Measurements from ENCODE around the gene TFB2M. TPM values are rescaled to one million over a fixed set of nuclear protein-coding genes. Genes with fewer than 3 reads are reported as not detected.

Gene TFB2M
- total RNA-seq, 4 donors from 2014 or later = 9.1 to 12.9 (median 11.4) TPM

DNA sequence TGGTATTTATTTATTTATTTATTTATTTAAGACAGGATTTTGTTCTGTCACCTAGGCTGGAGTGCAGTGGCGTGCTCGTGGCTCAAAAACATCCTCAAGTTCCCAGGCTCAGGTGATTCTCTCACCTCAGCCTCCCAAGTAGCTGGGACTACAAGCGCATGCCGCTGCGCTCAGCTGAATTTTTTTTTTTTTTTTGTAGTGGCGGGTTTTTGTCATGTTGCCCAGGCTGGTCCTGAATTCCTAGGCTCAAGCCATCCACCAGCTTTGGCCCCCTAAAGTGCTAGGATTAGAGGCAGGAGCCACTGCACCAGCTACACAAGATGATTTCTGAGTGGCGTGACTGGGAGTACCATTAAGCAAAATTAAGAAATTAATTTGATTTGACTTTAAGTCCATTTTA is 31.9 kb upstream of the TFB2M start:
- Histone ChIP-seq H3K9me3 (no peaks in the 10 kb centered on the region), H3K4me3 (no peak overlapping the region), H3K27ac (replicated peaks in 1 of 4) (peak overlapping the region; percentile 67 to 82 (median 76)), H3K4me1 (peaks cover 36 to 93% (median 81%) of the 10 kb centered on the region in 4 donors), H3K36me3 (peaks cover 0 to 18% (median 0%) of the 10 kb centered on the region in 4 donors), H3K27me3 (no peaks in the 10 kb centered on the region)
- intact Hi-C loops (cut with DNase I) = no loop called here
- DNase-seq (ENCODE audit: extremely low spot score) = no peak
- 81% methylated on average over 7 of the region's 7 CpGs for WGBS
- TF ChIP-seq POLR2AphosphoS5 (IDR thresholded peaks at IDR 0.05) = no peak
- TF ChIP-seq, protein P1, sequence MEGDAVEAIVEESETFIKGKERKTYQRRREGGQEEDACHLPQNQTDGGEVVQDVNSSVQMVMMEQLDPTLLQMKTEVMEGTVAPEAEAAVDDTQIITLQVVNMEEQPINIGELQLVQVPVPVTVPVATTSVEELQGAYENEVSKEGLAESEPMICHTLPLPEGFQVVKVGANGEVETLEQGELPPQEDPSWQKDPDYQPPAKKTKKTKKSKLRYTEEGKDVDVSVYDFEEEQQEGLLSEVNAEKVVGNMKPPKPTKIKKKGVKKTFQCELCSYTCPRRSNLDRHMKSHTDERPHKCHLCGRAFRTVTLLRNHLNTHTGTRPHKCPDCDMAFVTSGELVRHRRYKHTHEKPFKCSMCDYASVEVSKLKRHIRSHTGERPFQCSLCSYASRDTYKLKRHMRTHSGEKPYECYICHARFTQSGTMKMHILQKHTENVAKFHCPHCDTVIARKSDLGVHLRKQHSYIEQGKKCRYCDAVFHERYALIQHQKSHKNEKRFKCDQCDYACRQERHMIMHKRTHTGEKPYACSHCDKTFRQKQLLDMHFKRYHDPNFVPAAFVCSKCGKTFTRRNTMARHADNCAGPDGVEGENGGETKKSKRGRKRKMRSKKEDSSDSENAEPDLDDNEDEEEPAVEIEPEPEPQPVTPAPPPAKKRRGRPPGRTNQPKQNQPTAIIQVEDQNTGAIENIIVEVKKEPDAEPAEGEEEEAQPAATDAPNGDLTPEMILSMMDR (IDR thresholded peaks at IDR 0.05) = no peak
- TF ChIP-seq POLR2A (IDR thresholded peaks at IDR 0.05; ENCODE audit: low read depth) = no peak
- no peak for TF ChIP-seq EP300 (IDR thresholded peaks at IDR 0.05)

DNA sequence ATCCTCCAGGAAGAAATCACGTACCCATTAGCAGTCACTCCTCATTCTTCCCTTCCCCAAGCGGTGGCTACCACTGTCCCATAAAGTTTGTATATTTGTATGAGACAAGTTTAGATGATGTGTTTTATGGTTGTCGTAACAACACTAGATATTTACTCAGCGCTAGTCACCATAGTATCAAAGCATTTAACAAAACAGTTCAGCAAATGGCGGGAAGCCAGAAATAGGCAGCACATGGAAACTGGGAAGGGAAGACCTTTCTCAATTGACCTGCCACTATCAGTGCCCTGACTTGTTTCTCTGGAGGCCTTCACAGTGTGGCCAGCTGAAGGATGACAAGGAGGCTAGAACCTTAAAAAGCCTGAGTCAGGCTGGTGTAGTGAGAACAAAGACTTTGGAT is 31.3 kb upstream of the TFB2M start:
- Histone ChIP-seq H3K27me3 (no peaks in the 10 kb centered on the region), H3K36me3 (peaks cover 0 to 19% (median 2%) of the 10 kb centered on the region in 4 donors), H3K4me3 (no peak overlapping the region), H3K9me3 (no peaks in the 10 kb centered on the region), H3K4me1 (peaks cover 41 to 95% (median 84%) of the 10 kb centered on the region in 4 donors), H3K27ac (replicated peaks in 1 of 4) (peak overlapping the region; percentile 67 to 82 (median 76))
- DNase-seq (ENCODE audit: extremely low spot score) = no peak
- 30% methylated on average over 5 of the region's 5 CpGs for WGBS
- peak; percentile 69 for TF ChIP-seq POLR2AphosphoS5 (IDR thresholded peaks at IDR 0.05)
- TF ChIP-seq, protein P1 (IDR thresholded peaks at IDR 0.05) = no peak
- intact Hi-C loops (cut with DNase I) = no loop called here

DNA sequence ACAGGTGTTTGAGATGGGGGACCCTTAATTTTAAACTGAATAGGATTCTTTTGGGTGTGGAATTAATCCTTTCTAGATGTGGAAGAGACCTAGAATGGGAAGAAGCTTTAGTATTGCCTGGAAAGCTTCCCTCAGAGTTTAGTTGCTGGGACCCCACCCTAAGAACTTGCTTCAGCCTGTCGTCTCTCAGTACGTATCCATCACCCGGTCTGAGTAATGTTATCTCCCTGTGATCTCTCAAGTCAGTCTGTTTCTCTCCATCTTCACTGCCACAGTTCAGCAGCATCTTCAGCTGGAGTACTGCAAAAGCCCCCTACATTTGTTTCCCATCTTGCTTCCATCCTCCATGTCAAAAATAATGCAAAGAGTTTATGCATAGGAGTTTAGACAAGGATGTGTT is 29.1 kb upstream of the TFB2M start:
- Histone ChIP-seq H3K9me3 (no peaks in the 10 kb centered on the region), H3K27me3 (no peaks in the 10 kb centered on the region), H3K27ac (replicated peaks in 1 of 4) (peak overlapping the region; percentile 22 to 82 (median 46)), H3K4me1 (peaks cover 44 to 97% (median 91%) of the 10 kb centered on the region in 4 donors), H3K4me3 (no peak overlapping the region), H3K36me3 (peaks cover 0 to 29% (median 11%) of the 10 kb centered on the region in 4 donors)
- intact Hi-C loops (cut with DNase I) = no loop called here
- no peak for DNase-seq (ENCODE audit: extremely low spot score)
- TF ChIP-seq, protein P1 (IDR thresholded peaks at IDR 0.05) = no peak
- TF ChIP-seq POLR2A (IDR thresholded peaks at IDR 0.05; ENCODE audit: low read depth) = no peak
- TF ChIP-seq POLR2AphosphoS5 (IDR thresholded peaks at IDR 0.05) = no peak
- no peak for TF ChIP-seq EP300 (IDR thresholded peaks at IDR 0.05)
- 66% methylated on average over 3 of the region's 3 CpGs for WGBS

DNA sequence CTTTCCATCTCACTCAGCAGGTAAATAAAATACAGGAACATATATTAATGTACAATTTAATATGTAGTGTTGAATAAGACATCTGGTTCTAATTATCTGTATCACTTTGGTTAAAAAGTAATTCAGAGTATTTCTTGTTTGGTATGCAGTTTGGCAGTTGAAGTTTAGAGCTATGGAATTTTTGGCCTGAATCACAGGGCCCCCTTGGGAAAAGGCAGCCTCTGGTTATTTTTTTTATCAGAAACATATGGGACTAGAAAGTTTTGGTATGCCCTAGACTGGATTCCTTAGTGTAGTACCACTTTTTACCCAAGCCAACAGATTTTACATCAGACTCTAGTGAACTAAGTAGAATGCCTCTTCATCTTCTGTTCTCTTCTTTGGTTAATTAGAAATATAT is 26.6 kb upstream of the TFB2M start:
- Histone ChIP-seq H3K27me3 (no peaks in the 10 kb centered on the region), H3K4me1 (peaks cover 28 to 82% (median 78%) of the 10 kb centered on the region in 4 donors), H3K27ac (replicated peaks in 1 of 4) (peak overlapping the region in 3 of 4 donors; percentile 10 to 42 (median 24)), H3K4me3 (no peak overlapping the region), H3K36me3 (peaks cover 0 to 29% (median 11%) of the 10 kb centered on the region in 4 donors), H3K9me3 (no peaks in the 10 kb centered on the region)
- TF ChIP-seq, protein P1 (IDR thresholded peaks at IDR 0.05) = no peak
- TF ChIP-seq EP300 (IDR thresholded peaks at IDR 0.05) (no peak), POLR2A (IDR thresholded peaks at IDR 0.05; ENCODE audit: low read depth) (no peak), POLR2AphosphoS5 (IDR thresholded peaks at IDR 0.05) (no peak)
- intact Hi-C loops (cut with DNase I) = no loop called here
- no peak for DNase-seq (ENCODE audit: extremely low spot score)

DNA sequence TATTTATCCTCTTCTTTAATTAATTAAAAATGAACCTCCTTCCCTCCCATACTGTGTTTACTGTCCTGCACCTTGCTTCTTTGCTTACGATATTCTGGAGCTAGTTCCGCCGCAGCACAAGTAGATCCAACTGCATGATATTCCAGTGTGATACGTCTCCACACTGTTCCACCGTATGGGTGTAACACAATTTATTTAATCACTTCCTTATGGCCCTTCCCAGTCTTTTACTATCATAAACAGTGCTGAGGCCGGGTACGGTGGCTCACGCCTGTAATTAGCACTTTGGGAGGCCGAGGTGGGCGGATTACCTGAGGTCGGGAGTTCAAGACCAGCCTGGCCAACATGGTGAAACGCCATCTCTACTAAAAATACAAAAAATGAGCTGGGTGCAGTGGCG is 25.9 kb upstream of the TFB2M start:
- WGBS = 85% methylated on average over 13 of the region's 13 CpGs
- Histone ChIP-seq H3K36me3 (peaks cover 0 to 29% (median 11%) of the 10 kb centered on the region in 4 donors), H3K27ac (replicated peaks in 1 of 4) (peak overlapping the region in 2 of 4 donors; percentile 24 to 42), H3K4me1 (peaks cover 30 to 82% (median 78%) of the 10 kb centered on the region in 4 donors), H3K9me3 (no peaks in the 10 kb centered on the region), H3K4me3 (no peak overlapping the region), H3K27me3 (no peaks in the 10 kb centered on the region)
- DNase-seq (ENCODE audit: extremely low spot score) = no peak
- intact Hi-C loops (cut with DNase I) = no loop called here
- TF ChIP-seq, protein P1 (IDR thresholded peaks at IDR 0.05) = no peak
- TF ChIP-seq POLR2A (IDR thresholded peaks at IDR 0.05; ENCODE audit: low read depth) (no peak), POLR2AphosphoS5 (IDR thresholded peaks at IDR 0.05) (no peak), EP300 (IDR thresholded peaks at IDR 0.05) (no peak)

Data from esophagus muscularis mucosa (tissue), 4 donors.